ENCODE measurements around the gene PARP12.

The PARP12 gene

DNA sequence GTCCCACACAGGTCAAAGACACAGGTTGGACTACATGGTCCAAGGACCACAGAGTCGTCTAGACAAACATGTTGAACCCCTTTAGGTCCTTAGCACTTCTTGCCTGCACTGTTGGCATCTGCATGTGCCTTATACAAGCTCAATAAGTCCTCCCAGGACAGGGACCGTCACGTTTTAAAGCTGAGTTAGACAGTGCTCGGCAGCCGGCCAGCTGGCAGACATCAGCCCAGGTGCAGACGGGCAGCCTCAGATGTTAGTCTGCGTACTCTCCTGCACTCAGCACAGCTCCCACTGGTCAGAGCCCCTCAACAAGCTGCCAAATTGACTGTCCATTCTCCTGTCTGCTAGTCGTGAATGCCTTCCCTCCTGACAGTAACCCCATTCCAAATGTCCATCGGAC lies 34.9 kb downstream of the PARP12 start:
- no peak for DNase-seq (ENCODE audit: extremely low spot score)
- TF ChIP-seq, protein P1, sequence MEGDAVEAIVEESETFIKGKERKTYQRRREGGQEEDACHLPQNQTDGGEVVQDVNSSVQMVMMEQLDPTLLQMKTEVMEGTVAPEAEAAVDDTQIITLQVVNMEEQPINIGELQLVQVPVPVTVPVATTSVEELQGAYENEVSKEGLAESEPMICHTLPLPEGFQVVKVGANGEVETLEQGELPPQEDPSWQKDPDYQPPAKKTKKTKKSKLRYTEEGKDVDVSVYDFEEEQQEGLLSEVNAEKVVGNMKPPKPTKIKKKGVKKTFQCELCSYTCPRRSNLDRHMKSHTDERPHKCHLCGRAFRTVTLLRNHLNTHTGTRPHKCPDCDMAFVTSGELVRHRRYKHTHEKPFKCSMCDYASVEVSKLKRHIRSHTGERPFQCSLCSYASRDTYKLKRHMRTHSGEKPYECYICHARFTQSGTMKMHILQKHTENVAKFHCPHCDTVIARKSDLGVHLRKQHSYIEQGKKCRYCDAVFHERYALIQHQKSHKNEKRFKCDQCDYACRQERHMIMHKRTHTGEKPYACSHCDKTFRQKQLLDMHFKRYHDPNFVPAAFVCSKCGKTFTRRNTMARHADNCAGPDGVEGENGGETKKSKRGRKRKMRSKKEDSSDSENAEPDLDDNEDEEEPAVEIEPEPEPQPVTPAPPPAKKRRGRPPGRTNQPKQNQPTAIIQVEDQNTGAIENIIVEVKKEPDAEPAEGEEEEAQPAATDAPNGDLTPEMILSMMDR (IDR thresholded peaks at IDR 0.05; ENCODE audit: control extremely low read depth, extremely low read depth, low read depth, missing control alignments) = no peak
- ChIA-PET POLR2A (no interaction called here), CTCF (interaction anchor here (1.3 kb wide), 1 partner anchor 12 kb away, joined by 4 read pairs; no protein-coding TSS in a partner anchor)

DNA sequence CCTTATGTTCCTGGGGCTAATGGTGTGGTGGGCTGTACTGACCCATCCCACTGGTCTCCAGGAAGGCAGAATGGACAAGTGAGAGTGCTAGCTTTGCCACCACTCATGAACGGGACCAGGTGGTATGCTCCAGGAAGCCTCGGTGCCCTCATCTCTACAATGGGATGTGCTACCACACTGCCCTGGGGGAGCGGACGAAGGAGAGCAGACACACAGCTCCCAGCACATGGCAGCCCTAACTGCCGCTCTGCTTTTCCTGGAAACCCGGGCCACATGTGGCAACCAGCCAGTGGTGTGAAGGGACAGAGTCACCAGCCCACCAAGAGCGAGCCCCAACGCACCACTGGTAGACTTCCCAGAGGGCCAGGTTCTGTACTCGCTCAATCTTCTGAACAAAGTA lies 35.8 kb downstream of the PARP12 start:
- DNase-seq (ENCODE audit: extremely low spot score) = no peak
- TF ChIP-seq, protein P1 (IDR thresholded peaks at IDR 0.05; ENCODE audit: control extremely low read depth, extremely low read depth, low read depth, missing control alignments) = no peak
- ChIA-PET POLR2A (no interaction called here), CTCF (interaction anchor here (1.3 kb wide), 1 partner anchor 13 kb away, joined by 4 read pairs; no protein-coding TSS in a partner anchor)

DNA sequence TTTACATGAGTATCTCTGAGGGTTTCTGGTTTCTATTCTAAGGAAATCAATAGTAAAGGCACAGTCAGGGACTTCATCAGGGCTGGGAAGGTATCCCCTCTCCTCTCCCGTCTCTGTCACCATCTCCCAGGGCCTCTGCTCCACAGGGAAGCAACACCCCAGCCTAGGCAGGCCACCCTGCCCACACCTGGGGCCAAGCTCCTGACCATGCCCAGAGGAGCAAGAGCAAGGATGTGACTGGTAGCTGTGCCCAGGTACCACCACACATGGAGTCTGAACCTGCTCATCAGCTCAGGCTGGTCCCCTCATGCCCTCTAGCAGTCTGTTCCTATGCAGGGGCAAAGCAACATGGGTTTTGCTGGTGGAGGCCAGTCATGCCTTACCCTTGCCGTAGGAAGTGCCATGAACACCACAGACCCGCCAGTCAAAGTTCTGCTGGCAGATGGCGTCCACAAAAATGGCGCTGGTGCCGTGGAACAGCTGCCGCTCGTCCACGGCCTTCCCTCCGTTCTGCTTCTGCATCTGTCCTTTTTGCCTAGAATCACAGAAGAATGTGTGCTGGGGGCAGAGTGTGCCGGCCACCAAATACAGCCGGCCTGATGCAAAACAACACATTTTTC lies 36.8 kb downstream of the PARP12 start:
- POLR2A ChIA-PET = no interaction called here
- TF ChIP-seq, protein P1 (IDR thresholded peaks at IDR 0.05; ENCODE audit: control extremely low read depth, extremely low read depth, low read depth, missing control alignments) = no peak
- DNase-seq (ENCODE audit: extremely low spot score) = no peak
- CTCF ChIA-PET = no interaction called here

DNA sequence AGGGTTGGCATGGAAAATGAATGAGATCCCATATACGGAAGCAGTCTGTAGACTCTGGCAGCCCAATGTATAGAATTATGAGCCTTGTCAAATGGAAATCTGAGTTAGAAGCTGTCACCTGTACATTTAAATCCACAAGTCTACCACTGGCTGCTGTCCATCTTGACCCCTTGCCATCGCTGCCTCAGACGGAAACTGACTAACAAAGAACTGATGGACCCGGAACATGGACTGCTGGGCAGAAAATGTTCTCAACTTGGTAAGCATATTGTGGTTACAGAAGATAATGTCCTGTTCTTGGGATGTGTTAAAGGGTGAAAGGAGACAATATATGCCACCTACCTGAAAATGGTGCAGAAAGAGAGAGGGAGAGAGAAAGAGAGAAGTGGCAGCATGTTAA lies 37.5 kb downstream of the PARP12 start:
- no peak for DNase-seq (ENCODE audit: extremely low spot score)
- TF ChIP-seq, protein P1 (IDR thresholded peaks at IDR 0.05; ENCODE audit: control extremely low read depth, extremely low read depth, low read depth, missing control alignments) = no peak
- ChIA-PET POLR2A (no interaction called here), CTCF (no interaction called here)

DNA sequence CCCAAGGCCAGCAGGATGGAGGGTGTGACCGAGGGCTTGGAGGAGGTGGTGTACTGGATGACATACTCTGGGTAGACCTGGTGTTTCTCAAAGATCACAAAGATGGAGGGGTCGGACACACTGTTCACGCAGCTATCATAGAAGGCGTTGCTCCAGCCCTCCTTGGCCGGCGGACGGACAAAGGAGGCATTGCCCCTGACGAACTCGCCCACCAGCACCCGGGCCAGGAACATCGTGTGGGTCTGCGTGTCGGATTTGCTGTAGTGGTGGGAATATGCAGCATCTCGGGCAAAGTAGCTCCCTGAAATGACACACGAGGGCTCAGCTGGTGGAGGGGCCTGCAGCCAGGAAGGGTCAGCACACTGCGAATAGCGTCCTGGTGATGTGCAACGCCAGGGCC lies 38.2 kb downstream of the PARP12 start:
- POLR2A ChIA-PET = no interaction called here
- TF ChIP-seq, protein P1 (IDR thresholded peaks at IDR 0.05; ENCODE audit: control extremely low read depth, extremely low read depth, low read depth, missing control alignments) = no peak
- CTCF ChIA-PET = no interaction called here
- DNase-seq (ENCODE audit: extremely low spot score) = no peak

DNA sequence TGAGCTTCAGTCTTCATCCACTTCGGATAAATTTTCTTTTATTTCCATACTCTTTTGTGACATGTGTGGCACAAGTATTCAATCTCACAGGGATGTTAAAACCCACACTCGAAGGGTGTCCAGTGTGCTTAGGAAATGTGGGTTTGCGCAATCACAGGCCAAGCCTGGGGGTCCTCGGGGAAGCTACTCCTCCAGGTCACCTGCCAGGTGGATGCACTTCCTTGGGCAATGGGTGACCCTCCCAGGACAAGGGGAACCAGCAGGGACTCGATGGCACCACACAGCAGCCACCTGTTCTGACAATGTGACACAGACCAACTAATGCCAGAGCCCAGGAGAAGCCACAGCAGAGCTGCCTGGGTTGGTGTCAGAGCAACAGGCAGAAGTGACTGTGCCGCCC lies 39.0 kb downstream of the PARP12 start:
- no peak for DNase-seq (ENCODE audit: extremely low spot score)
- ChIA-PET CTCF (interaction anchor here (1.2 to 1.8 kb wide), 3 partner anchors 21 to 589 kb away, joined by 3 to 5 read pairs (median 3); no protein-coding TSS in a partner anchor), POLR2A (no interaction called here)
- TF ChIP-seq, protein P1 (IDR thresholded peaks at IDR 0.05; ENCODE audit: control extremely low read depth, extremely low read depth, low read depth, missing control alignments) = no peak

Measured in GM10248 (cell line).